Astrocyte of the cerebellum (primary cell): ENCODE data around the gene CCN5.

Experiments
- DNase-seq: peaks from one replicate; pipeline ENCODE4 v3.0.0-alpha.2; 2011; ENCODE audit warnings: low read depth
- H3K4me3 ChIP-seq: 2 replicates; pipeline ENCODE4 v1.5.1; 2011; ENCODE audit warnings: mild to moderate bottlenecking, low read depth, low read length, moderate library complexity
- in situ Hi-C: cut with HindIII; loops from 2 replicates; pipeline ENCODE4 v1.10.0; 2017; ENCODE audit warnings: low sequenced_read_pairs
- TF ChIP-seq, protein P1 (sequence below): IDR thresholded peaks from 2 replicates; pipeline ENCODE4 v1.5.1; 2012; ENCODE audit warnings: low read length, low read depth, moderate library complexity, mild to moderate bottlenecking; ENCODE audit errors: missing control alignments

Gene CCN5

DNA sequence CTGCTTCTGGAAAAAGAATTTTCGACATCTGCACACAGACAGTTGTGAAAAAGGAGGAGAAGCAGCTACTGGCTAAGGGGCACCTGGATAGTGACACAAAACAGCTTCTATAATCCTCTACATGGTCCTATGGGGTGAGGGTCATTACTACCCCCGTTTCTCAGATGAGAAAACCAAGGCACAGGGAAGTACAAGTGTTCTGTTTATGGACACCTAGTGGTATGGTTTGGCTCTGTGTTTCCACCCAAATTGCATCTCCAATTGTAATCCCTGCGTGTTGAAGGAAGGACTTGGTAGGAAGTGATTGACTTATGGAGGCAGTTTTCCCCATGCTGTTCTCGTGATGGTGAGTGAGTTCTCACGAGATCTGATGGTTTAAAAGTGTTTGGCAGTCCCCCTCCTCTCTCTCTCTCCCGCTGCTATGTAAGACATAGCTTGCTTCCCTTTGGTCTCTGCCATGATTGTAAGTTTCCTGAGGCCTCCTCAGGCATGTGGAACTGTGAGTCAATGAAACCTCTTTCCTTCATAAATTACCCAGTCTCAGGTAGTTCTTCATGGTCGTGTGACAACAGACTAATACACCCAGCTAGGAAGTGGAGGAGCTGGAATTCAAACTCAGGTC lies 28.0 kb downstream of the CCN5 start:
- no peak overlapping the region for H3K4me3 ChIP-seq
- in situ Hi-C loops, result no loop called here
- TF ChIP-seq, protein P1, sequence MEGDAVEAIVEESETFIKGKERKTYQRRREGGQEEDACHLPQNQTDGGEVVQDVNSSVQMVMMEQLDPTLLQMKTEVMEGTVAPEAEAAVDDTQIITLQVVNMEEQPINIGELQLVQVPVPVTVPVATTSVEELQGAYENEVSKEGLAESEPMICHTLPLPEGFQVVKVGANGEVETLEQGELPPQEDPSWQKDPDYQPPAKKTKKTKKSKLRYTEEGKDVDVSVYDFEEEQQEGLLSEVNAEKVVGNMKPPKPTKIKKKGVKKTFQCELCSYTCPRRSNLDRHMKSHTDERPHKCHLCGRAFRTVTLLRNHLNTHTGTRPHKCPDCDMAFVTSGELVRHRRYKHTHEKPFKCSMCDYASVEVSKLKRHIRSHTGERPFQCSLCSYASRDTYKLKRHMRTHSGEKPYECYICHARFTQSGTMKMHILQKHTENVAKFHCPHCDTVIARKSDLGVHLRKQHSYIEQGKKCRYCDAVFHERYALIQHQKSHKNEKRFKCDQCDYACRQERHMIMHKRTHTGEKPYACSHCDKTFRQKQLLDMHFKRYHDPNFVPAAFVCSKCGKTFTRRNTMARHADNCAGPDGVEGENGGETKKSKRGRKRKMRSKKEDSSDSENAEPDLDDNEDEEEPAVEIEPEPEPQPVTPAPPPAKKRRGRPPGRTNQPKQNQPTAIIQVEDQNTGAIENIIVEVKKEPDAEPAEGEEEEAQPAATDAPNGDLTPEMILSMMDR, result no peak
- no peak for DNase-seq

DNA sequence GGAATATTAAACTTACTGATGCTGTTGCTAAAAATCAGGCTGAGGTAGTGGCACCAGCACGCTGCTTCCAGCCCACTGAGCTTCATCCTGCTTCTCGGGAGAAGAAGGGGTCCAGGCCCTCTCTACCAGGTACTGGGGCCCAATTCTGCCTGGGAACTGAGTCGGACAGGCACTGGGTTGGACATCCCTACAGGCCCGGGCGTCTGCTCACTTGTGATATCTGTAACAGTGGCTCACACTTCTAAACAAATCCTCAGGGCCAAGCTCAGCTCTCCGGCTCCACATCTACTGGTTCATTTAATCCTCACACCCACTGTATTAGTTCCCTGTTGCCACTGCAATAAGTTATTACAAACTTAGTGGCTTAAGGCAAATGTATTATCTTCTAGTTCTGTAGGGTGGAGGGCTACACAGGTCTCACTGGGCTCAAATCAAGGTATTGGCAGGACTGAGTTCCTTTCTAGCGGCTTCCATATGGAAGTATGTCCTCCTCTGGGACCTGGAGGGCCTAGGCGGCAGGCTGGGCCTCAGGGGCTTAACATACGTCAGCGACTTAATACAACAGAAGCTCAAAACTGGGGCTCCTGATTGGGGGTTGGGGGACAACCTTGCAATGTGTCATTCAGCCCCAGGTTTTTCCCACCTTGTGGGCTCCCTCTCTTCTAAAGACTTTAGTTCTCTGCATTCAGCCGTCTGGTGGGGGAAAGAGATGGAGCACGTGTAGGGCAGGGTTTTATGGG lies 28.9 kb downstream of the CCN5 start:
- DNase-seq, result no peak
- no peak overlapping the region for H3K4me3 ChIP-seq
- in situ Hi-C loops, result no loop called here
- TF ChIP-seq, protein P1, result no peak

DNA sequence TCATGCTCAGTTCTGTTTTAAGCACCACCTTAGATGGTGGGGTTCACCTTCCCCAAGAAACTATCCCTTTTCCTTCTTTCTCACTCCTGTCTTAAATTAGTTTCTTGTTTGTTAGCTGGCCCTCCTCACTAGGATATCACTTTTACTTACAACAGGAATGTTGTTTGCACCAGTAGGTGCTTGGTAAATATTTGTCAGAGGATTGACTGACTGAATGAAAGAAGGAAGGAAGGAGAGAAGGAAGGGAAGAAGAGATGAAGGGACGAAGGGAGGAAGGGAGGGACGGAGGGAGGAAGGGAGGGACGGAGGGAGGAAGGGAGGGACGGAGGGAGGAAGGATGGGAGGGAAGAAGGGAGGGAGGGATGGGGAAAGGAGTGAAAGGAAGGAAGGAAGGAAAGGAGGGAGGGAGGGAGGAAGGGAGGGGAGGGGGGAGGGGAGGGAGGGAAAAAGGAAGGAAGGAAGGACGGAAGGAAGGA lies 30.0 kb downstream of the CCN5 start:
- in situ Hi-C loops, result no loop called here
- no peak for DNase-seq
- no peak overlapping the region for H3K4me3 ChIP-seq
- TF ChIP-seq, protein P1, result no peak

DNA sequence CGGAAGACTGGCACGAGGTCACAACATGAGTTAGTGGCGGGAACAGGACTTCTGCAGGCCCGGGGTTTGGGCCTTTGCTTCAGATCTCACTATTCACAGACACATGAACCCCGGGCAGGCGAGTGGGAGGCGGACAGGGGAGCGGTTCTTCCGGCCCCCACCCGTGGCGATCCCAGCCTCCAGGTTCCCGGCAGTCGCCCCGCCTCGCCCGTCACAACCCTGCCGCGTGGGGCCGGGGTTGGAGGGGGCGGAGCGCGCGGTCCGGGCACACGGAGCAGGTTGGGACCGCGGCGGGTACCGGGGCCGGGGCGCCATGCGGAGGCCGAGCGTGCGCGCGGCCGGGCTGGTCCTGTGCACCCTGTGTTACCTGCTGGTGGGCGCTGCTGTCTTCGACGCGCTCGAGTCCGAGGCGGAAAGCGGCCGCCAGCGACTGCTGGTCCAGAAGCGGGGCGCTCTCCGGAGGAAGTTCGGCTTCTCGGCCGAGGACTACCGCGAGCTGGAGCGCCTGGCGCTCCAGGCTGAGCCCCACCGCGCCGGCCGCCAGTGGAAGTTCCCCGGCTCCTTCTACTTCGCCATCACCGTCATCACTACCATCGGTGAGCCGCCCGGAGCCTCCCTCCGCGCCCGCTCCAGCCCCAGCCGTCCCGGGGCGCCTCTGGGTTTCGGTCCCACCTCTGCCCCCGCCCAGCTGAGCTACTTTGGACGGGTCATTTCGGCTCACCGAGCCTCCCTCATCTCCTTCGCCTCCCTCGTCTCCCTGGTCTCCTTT lies 30.6 kb downstream of the CCN5 start, which contains the start of gene KCNK15:
Gene KCNK15 (plus strand): TSS at position 268 of the 769 bp plus-strand sequence. CDS start 46 bp downstream, at position 314.
- peak within 1 kb of the TSS; percentile 30 for H3K4me3 ChIP-seq
- in situ Hi-C loops, result no loop called here
- DNase-seq, result no peak
- TF ChIP-seq, protein P1, result no peak

DNA sequence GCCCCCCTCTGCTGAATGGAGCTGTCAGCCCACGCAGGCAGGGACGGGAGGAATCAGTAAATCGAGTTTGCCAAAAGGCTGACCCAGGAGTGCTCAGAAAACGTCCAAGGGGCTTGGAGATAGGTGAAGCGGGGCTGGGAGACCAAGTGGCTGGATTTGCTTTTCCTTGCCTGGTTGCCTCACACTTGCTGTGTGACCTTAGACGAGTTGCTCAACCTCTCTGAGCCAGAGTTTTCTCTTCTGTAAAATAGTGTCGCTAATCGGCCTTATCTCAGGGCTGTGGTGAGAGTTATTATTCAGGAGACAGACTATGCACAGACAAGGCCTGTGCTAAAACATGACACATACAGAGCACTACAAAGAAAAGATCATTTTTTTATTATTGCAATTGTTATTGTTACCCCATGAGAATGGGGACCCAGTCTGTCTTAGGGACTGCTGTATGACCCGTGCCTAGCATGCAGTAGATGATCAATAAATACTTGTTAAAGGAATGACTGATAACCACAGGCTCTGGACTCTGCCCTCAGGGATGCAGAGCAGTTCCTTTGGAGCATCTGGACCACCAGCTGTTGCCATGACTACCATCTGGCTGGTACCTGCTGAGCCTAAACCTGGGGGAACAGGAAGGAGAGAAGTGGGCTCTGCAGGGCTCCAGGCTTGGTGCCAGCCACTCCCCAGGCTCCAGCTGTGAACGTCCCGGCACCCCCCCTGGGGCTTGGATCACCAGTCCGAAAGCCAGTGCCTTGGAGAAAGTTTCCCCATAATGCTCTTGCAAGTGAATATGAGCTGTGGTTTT lies 31.4 kb downstream of the CCN5 start:
- no peak for DNase-seq
- TF ChIP-seq, protein P1, result no peak
- in situ Hi-C loops, result no loop called here
- peak overlapping the region; percentile 30 for H3K4me3 ChIP-seq
